Mucosa of stomach (tissue), 1 donor: Measurements from ENCODE around the gene LAMC3.

ENCODE experiments used
- H3K27me3 ChIP-seq: one replicate; pipeline ENCODE4 v1.7.0; 2013; ENCODE audit warnings: mild to moderate bottlenecking, low read length; ENCODE audit not compliant: control insufficient read depth, insufficient read depth
- H3K36me3 ChIP-seq: one replicate; pipeline ENCODE4 v1.7.0; 2013; ENCODE audit warnings: low read length; ENCODE audit not compliant: control insufficient read depth, insufficient read depth
- H3K4me1 ChIP-seq: one replicate; pipeline ENCODE4 v1.7.0; 2013; ENCODE audit warnings: mild to moderate bottlenecking, low read length; ENCODE audit not compliant: control insufficient read depth, insufficient read depth
- H3K4me3 ChIP-seq: one replicate; pipeline ENCODE4 v1.7.0; 2013; ENCODE audit warnings: low read length
- H3K9ac ChIP-seq: one replicate; pipeline ENCODE4 v1.7.0; 2013; ENCODE audit warnings: mild to moderate bottlenecking, low read length, moderate library complexity
- H3K9me3 ChIP-seq: one replicate; pipeline ENCODE4 v1.7.0; 2013; ENCODE audit warnings: mild to moderate bottlenecking, low read length, moderate library complexity; ENCODE audit not compliant: control insufficient read depth
- donor health status: Pancreatic carcinoma.

Gene LAMC3

GRCh38 chr9:131122158-131122557 is 113.2 kb downstream of the LAMC3 start:
- peaks cover 3% of the 10 kb centered on the region for H3K4me1 ChIP-seq
- H3K4me3 ChIP-seq, result no peak overlapping the region
- H3K36me3 ChIP-seq, result no peaks in the 10 kb centered on the region
- no peaks in the 10 kb centered on the region for H3K9me3 ChIP-seq
- no peak overlapping the region for H3K9ac ChIP-seq
- no peaks in the 10 kb centered on the region for H3K27me3 ChIP-seq

DNA sequence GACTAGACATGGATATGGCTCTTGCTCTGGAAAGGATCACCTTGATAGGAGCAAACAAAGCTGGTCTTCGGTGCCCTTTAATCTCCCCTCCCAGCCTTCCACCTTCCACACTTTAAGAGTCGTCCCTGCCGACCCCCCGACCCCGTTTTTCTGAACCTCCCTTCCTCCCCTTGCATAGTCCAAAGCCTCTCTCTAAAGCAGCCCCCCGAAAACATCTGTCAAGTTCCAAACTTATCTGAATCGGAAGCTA is 116.0 kb downstream of the LAMC3 start:
- H3K9me3 ChIP-seq, result no peaks in the 10 kb centered on the region
- peaks cover 3% of the 10 kb centered on the region for H3K4me1 ChIP-seq
- H3K9ac ChIP-seq, result peak overlapping the region; percentile 81
- H3K4me3 ChIP-seq, result peak overlapping the region; percentile 59
- H3K27me3 ChIP-seq, result no peaks in the 10 kb centered on the region
- H3K36me3 ChIP-seq, result no peaks in the 10 kb centered on the region

DNA sequence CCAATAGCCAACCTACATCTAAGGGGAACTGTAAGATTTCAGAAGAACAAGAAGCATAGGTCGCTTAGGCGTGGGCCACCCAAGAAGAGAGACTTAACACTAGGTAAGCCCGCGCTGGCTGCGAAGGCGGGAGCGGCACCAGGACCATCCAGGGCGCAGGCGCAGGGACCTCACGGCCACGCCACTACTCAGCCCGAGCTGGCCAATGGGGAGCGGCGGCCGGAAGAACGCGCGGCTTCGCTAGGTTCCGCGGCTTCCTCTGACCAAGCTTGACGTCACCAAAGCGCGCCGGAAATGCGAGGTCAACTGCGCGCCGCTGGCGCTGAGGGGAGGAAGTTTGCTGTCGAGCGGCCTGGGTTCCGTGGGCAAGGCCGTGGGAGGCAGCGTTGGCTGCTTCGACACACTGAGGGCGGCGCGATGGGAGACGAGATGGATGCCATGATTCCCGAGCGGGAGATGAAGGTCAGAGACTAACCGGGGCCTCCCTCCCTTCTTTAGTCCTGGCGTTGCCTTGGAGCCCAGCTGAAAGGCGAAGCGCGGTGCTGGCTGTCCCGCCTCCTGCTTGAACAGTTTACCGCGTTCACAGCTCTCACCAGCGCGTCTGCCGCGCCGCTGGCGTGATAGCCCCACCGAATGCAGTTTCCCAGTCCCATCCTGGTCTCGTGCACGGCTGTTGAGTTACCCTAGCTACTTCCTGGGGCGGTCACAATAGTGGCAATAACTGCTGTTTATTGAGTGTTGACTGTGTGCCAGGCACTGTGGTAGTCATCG is 116.5 kb downstream of the LAMC3 start, which contains the start of gene NUP214:
TSS of gene NUP214 (plus strand) at position 299 of the 771 bp plus-strand sequence. CDS start at position 418, 119 bp downstream.
- Histone ChIP-seq H3K9me3 (no peaks in the 10 kb centered on the region), H3K27me3 (no peaks in the 10 kb centered on the region), H3K36me3 (no peaks in the 10 kb centered on the region), H3K4me3 (peak within 1 kb of the TSS; percentile 59), H3K9ac (peak within 1 kb of the TSS; percentile 81), H3K4me1 (peaks cover 3% of the 10 kb centered on the region)

GRCh38 chr9:131126059-131126426 is 117.1 kb downstream of the LAMC3 start:
- no peaks in the 10 kb centered on the region for H3K9me3 ChIP-seq
- no peaks in the 10 kb centered on the region for H3K36me3 ChIP-seq
- H3K9ac ChIP-seq, result peak overlapping the region; percentile 75
- H3K27me3 ChIP-seq, result no peaks in the 10 kb centered on the region
- H3K4me1 ChIP-seq, result peaks cover 3% of the 10 kb centered on the region
- peak overlapping the region; percentile 59 for H3K4me3 ChIP-seq

DNA sequence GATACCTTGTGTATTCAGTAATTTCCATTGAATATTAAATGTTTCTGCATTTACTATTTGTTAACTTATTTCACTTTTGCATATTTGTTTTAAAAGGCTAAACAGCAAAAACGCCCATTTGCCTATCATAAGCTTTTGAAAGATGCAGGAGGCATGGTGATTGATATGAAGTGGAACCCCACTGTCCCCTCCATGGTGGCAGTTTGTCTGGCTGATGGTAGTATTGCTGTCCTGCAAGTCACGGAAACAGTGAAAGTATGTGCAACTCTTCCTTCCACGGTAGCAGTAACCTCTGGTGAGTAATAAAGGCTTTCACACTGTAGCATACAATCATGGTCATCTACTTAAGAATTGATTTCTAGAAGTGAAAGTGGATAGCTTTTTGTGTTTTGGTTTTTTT is 120.2 kb downstream of the LAMC3 start:
- Histone ChIP-seq H3K27me3 (no peaks in the 10 kb centered on the region), H3K36me3 (no peaks in the 10 kb centered on the region), H3K9ac (no peak overlapping the region)

DNA sequence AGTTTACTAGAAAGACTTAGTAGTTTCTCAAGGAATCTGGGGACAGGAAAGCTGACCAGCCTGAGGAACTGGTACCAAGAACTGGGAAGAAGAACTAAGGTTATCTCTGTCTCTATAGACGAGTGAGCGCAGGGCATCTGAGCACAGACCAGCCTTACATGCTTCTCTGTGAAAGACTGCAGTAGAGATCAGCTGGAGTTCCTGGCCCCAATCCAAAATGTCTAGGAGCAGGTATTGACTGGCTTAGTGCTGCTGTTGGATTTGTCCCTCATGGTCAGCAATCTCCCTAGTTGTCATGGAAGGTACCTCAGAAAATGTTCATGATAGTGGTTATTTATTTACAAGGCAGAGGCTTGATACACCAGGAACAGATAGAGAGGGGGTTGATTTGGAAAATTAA is 129.7 kb downstream of the LAMC3 start:
- H3K9ac ChIP-seq, result no peak overlapping the region
- no peaks in the 10 kb centered on the region for H3K4me1 ChIP-seq
- no peaks in the 10 kb centered on the region for H3K27me3 ChIP-seq
- H3K9me3 ChIP-seq, result no peaks in the 10 kb centered on the region
- H3K4me3 ChIP-seq, result no peak overlapping the region
- peaks cover 5% of the 10 kb centered on the region for H3K36me3 ChIP-seq

More for the DNA sequence above, 120.2 kb downstream of the LAMC3 start:
- Histone ChIP-seq H3K4me3 (no peak overlapping the region), H3K9me3 (no peaks in the 10 kb centered on the region), H3K4me1 (peaks cover 3% of the 10 kb centered on the region)

GRCh38 chr9:131140112-131140511 is 131.1 kb downstream of the LAMC3 start:
- no peak overlapping the region for H3K4me3 ChIP-seq
- H3K4me1 ChIP-seq, result no peaks in the 10 kb centered on the region
- no peak overlapping the region for H3K9ac ChIP-seq
- H3K36me3 ChIP-seq, result peaks cover 5% of the 10 kb centered on the region
- H3K27me3 ChIP-seq, result no peaks in the 10 kb centered on the region
- H3K9me3 ChIP-seq, result no peaks in the 10 kb centered on the region

DNA sequence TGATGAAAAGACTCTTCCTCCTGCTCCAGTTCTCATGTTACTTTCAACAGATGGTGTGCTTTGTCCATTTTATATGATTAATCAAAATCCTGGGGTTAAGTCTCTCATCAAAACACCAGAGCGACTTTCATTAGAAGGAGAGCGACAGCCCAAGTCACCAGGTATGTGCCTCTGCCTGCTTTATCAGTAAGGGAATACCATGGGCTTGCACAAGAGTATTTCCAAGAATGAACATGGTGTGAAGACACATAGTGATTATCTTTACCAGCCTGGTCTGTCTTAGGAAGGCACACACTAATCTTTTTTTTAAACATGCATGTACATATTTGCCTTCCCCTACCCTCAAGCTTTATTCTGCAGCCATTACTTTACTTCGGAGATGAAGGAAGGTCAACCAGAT is 131.6 kb downstream of the LAMC3 start:
- no peaks in the 10 kb centered on the region for H3K4me1 ChIP-seq
- no peaks in the 10 kb centered on the region for H3K27me3 ChIP-seq
- no peak overlapping the region for H3K4me3 ChIP-seq
- no peaks in the 10 kb centered on the region for H3K9me3 ChIP-seq
- peaks cover 5% of the 10 kb centered on the region for H3K36me3 ChIP-seq
- H3K9ac ChIP-seq, result no peak overlapping the region

DNA sequence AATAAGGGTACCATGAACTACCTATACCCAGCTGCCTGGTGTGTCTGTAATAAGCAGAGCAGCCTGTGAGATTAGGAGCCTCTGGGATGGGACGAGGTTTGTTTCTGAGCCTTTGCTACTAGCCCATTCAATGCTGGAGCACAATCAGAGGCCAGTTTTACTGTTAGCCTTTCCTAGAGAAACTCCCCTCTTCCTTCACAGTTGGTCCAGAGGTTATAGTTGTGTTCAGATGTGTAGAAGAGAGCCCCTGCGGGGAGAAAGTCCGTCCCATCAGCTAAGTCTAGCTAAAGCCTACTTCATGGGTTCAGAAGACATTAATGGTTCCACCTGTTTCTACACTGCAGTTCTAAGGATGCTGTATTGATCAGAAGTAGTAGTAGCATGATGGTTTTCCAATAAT is 133.2 kb downstream of the LAMC3 start:
- Histone ChIP-seq H3K36me3 (peaks cover 5% of the 10 kb centered on the region), H3K4me3 (no peak overlapping the region), H3K9ac (no peak overlapping the region), H3K27me3 (no peaks in the 10 kb centered on the region), H3K4me1 (no peaks in the 10 kb centered on the region), H3K9me3 (no peaks in the 10 kb centered on the region)
